NCI-H2171 treated with DMSO at 0.1 percent for 48 hours (cell line): ENCODE data around the gene FBN1.
A peak's percentile ranks its signal among the peaks of the same experiment; 100 is the strongest.

Experiments
- DNase-seq: peaks from one replicate; lab custom pipeline; 2025; lab: John Stamatoyannopoulos, UW

FBN1 gene

DNA sequence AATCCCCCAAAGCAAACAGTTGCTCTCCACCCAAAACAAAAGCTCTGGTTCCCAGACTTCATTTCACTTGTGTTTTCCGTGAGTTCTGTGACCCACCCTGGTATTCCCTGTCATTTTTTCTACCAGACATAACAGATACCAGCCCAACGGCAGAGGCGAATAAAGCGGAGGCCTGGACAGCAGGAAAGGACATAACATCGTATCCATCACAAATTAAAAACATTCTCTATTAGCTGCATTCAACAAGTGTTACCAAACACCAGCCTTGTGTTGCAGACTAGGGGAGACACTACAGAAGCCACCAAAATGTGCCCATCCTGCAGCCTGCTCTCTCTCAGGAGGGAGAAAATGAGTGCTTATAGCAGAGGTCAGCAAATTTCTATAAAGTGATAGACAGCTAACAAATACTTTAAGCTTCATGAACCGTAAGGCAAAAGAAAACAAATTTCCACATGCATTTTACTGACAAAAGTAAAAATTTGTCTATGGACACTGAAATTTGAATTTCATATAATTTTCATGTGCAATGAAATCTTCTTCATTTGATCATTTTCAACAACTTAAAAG, 7.1 kb upstream of the FBN1 start:
- no peak for DNase-seq

DNA sequence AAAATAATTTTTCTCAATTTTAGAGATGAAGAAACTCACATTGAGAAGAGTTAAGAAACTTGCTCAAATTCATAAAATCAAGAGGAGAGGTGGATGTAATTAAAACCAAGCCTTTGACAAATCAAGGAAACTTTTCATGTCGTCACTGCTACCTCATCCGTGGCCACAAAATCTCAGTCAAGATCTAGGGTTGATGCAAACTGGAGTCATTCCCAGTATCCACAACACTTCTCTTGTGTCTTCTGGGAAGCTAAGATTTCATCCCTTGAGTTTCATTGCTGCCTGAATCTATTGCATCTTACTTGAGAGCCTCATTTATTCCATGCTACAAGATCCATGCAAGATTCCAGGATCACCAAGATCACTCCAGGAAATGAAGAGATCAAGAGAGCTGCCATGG, 5.4 kb upstream of the FBN1 start:
- no peak for DNase-seq

DNA sequence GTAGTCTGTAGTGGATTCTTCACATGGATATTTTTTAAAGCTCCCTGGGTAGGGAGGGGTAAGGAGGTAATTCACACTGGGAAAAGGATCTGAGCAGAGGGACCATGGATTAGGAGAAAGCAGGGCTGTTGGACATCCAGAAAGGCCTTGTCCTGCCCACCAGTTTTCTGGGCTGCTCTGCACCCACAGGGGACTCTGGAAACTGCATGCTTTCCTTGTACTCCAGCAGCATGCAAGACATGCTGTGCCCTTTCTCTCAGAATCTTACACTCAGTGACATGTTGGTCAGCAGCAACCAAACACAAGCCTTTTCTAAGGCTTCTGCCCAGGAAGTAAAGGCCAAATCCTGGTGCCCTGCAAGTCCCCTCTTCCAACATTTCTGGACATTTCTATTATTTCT, 2.5 kb upstream of the FBN1 start:
- no peak for DNase-seq

DNA sequence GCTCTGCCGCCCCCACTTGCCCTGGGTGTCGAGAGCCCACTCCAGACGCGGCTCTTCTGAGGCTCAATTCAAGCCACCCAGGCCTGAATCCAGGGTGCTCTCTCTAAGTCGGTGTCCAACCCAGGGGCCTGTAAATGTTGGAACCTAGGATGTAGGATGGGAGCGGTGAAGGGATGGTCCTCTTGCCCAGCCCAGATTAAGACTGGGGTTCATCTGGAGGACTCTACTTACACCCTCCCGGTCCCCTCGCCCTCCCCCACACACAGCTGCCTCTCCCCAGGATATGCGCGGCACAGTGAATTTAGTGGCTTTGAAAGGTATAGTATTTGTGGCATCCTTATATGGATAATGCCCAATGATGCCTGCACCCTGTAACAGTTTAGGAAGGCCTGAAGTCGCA, 822 bp upstream of the FBN1 start:
- DNase-seq = no peak

DNA sequence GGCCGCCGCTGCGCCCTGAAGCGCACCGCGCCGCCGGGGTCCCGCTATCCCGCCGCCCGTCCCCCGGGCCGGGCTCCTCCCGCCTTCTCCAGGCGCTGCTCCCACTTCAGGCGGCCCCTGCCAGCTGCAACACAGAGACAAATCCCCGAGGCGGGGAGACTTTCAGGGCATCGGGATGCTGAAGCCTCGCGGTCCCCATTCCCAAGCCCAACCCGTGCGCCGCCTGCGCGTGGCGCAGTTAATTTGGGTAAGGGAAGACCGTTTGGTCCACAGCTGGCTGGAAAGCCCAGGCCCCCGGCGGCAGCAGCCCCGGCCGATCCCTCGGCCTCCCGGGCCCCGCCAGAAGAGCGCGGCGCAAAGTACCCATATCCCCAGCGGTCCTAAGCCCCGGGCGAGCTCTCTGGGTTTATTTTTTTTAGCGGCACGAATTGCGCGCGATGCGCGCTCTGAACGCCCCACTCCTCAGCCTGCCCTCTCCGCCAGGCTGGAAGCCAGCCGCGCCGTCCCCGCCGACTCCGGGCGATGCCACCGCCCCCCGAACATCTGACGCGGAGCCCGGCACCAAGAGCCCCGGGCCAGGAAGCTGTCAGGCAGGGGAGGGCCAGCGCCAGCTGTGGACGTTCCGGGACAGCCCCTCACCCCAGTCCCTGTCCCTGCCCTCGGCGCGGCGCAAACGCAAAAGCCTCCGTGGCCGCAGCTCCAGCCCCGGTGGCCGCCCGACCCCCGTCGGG, 517 bp downstream of the FBN1 start:
- peak; percentile 47 for DNase-seq

DNA sequence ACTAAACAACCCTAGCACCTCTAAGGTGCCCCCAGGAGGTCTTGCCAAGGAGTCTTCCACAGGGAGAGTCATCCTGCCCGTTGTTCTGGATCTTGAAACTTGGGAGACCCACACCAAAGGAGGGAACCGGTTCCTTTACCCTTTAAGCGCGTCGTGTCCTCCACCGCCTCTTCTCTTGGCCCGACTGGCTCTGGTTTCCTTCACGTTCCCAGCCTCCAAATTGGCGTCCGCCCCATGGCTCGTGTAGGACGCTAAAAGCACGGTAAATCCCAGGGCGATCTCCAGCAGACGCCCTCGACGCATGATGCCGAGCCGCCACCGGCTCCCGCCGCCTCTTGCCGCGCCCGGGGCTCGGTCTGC, 1.1 kb downstream of the FBN1 start:
- DNase-seq = no peak

DNA sequence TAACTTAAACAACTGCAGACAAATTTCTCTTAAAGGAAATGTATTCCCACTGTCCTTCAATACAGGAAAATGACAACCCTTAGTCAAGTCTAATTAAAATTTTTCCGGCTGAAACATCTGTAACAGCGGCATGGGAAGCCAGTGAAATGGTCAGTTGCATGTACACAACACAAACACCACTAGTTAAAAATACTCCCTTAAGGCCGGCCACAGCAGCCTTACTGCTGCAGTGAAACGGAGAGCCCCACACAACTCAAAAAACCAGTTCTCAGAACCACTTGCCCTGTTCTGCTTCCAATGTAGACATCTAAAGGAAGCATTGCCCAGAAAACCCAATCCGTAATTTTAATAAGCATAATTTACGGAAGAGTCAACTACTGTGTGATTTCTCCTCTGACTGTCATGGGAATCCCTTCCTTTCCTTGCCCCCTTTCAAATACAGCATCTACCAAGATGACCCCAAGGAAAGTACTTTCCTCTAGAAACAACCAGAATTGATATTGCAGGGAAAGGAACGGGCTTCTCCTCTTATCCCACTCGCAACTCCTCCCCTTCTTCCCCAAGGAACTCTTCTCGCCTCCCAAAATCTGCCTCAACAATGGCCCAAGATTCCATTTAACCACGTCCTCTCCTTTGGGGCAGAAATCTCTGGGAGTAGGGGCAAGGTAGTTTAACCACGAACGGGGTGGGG, 1.6 kb downstream of the FBN1 start:
- no peak for DNase-seq

DNA sequence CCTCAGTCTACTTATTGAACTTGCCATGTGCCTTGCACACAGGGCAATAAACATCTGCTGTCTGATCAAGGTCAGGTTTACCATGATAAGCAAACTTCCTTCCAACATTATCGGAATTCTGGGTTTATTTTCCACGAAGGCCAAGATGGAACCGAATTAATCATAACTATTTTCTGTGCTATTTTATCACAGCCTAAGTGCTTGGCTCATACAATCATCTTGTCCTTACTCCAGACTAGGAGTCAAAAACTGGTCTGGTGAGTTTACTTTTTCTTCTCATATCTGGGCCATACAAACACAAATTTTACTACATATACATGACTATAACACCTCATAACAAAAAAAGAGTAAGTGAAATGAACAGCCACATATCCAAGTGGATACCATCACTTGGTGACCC, 2.3 kb downstream of the FBN1 start:
- DNase-seq = no peak

DNA sequence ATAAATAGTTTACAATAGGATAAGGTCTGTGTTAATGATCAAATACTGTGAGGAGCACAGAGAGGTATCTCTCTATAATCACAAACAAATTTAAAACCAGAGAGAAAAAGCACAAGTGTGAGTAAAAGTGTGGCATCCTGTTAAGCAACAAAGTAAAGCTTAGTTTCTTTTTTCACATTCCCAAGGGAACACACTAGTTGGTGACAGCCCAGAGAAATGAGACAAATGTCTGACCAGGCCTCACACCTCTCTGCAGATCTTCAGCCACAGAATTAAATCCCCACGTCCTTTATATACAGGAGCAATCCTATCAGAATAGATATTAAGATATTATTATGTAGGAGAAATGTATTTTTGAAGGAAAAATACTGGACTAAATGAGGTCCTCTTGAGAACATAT, 2.7 kb downstream of the FBN1 start:
- no peak for DNase-seq

DNA sequence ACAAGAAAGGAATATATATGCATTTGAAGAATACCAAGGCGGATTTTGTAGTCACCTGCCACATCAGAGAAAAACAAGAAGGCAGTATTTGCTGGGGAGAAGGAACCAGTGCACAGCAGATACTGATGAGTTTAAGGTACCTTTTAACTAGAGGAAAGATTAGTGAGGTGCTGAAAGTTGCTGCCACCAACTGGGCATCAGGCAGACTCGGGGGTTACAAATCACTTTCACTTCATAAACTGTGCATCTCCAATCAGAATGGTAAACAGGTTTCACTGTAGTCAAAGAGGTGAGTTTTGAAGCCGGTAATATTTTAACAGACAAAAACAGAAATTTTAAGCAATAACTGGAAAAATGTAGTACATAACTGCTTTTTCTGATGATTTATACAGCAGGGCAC, 4.1 kb downstream of the FBN1 start:
- peak; percentile 22 for DNase-seq

DNA sequence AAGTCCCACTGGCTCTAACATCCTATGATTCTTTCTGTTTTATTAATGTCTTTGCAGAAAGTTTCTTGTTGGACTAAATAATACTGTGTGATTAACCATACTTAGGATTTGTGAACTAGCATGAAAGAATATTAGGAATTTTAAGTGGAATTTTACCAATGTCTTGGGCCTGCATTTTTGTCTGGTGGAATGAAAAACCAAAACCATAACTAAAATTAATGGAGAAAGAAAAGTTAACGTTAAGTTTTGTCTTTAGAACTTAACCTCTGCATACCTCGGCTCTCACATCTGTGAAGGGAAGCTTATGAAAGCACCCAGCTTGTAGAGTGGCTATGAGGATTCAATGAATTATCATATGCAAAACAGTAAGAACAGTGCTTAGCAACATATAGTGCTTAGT, 6.5 kb downstream of the FBN1 start:
- no peak for DNase-seq

DNA sequence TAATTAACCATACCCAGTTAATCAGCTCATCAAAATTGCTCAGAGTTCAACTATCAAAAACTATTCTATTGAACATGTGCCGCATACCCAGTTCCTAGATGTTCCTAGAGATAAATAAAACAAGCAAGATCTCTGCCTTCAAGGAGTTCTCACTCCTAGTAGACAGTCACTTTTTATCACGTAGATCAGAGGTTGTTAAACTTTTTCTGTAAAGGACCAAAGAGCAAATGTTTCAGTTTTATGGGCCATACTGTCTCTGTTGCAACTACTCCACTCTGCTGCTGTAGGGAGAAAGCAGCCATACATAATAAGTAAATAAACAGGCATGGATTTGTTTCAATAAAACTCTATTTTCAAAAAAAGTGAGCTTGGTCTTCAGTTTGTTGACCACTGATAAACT, 7.9 kb downstream of the FBN1 start:
- no peak for DNase-seq

DNA sequence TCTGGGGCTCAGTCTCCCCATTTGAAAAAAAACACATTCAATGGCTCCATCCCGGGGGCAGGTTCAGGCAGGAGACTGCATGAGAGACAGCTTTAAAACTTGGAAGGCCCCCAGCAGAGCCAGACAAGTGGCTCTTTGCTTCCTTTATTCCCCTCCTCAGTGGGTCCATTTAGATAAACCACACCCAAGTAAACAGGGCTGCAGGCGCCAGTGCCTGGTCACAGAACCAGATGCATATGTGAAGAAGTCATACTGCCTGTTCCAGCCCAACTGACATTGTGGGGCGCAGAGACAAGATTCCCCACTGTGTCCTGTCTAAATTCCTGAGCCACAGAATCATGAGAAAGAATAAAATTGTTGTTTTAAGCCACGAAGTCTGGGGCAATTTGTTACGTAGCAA, 9.0 kb downstream of the FBN1 start:
- DNase-seq = no peak

DNA sequence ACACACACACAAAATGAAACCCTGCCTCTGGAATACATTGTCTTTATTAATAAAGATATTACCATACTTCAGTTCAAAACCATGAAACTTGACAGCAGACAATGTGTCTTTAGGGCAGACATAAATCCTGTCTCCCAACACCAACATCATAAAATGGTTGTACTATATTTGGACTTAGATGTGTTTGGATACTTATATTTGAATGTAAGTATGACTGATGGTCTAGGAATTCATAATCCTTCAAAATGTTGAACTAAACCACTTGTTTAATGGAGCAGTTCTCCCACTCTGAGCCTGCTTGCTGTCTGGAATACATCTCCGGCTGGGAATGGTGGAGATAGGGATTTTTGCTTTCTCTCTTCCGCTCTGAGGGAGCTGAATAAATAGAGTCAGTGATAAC, 10.6 kb downstream of the FBN1 start:
- DNase-seq = no peak

DNA sequence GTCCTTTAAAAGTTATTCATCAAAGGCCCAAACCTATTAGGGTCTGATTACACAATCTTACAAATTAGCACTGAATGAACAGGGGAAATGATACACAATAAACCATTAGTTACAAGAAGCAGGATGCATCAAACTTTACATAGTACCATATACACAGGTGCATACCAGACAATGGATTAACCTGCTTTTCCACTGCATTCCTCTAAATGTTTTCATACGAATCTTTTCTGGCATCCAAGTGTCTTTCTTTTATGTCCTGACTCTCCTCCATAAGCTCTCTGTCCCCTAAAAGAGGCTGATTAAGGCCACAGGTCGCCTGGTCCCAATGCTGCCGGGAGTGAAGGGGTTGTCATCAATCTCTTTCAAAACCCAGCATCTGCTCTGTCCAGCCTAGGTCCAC, 11.4 kb downstream of the FBN1 start:
- no peak for DNase-seq

DNA sequence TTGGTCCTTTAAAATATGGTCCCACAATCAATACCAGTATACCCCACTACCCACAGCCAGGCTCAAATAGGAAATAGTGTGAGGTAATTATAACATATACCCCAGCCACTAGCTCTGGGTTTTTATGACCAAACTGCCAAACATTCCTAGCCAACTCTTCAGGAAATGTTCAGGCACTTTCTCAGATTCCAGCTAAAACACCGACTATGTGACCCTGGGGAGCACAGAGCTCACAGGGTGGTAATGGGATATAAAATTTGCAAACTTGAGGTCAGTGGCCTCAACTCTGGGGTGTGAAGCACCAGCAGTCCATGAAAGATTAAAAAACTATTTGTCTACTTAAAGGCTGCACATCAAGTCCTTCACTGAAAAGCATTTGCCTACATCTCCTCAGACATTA, 12.9 kb downstream of the FBN1 start:
- DNase-seq = no peak

DNA sequence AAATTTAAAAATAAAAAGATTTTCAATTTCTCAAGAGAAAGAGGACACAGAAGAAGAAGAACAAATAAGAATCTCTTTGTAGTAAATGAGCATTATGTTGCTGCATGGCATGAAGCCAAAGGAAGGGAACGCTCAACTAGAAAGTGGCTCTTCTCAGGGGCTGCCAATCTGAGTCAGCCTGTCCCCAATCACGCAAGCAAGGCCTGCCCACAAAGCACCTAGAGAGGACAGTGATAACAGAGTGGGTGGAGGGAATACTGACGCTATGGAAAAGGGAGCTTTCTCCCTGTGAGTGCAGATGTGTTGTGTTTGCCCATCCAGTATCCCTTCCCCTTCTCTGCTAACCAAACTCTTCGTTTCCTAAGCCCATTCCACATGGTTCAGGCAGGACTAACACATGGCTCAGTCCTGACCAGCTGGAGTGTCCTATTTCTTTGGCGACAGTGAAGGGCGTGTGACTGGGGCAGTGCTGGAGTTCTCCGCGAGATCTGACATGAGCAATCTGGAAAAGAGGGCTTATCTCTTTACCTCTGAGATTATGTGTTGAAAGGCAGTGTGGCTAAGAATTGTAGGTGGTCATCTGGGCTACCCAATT, 14.2 kb downstream of the FBN1 start:
- DNase-seq = peak; percentile 7

DNA sequence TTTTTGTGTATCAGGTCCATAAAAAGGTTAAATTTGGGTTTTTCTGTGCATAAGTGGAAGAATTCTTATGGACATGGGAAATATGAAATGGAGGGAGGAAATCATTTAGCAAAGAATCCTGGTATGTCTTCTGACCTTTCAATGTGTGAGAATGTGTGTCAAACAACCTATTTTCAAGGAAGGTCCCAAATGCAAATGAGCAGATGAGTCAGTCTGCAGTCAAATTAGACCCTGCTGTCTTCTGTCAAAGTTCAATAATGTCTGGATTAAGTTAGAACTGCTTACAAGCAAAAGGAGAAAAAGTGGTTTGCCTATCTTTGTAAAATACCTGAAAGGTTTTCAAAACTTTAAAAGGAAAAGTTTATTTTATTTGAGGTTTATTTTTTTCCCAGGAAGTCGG, 15.3 kb downstream of the FBN1 start:
- no peak for DNase-seq

DNA sequence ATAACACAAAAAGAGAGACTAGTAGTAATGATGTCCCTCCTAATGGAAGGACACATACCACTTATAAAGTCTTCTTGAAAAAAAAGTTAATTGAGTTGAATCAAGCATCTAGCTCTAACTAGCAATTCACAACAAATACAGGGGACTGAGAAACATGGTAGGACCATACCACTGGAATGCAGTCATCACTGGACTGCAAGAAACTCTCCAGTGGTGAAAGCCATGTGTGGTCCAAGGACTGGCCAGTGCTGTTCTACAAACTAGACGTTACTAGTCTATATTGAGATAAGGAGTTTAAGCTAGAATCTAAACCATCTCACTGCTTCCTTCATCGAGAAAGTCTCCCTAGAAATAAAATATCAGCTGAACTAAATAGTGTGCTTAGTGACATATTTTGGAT, 16.7 kb downstream of the FBN1 start:
- DNase-seq = no peak

DNA sequence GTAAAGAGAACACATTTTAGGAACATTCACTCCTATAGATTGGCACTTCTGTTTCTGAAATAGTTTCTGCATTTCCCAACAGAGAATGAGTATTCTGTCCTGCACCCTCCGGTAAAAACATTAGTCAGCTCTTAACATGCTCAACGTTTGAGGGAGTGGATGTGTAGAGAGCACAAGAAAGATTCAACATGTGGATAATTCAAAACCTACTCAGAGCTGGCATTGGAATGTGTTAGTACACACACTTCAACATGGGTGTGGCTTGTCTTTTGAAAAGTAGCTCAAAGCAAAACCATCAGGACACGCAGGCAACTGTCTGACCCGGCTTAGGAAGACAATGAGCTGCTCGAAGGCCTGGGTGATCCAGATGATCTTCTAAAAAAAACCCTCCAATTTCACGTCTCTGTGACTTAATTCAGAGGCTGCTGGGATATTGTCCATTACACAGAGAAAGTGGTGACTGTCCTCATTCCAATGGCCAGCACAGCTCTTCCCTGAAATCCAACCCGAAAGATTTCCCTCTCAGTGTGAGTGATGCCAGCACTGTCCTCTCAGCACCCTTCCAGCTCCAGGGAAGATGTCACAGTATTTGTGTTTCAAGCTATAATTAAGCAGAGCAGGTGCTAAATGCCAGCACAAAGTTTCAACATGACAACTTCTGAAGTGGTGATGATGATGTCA, 18.1 kb downstream of the FBN1 start:
- no peak for DNase-seq

DNA sequence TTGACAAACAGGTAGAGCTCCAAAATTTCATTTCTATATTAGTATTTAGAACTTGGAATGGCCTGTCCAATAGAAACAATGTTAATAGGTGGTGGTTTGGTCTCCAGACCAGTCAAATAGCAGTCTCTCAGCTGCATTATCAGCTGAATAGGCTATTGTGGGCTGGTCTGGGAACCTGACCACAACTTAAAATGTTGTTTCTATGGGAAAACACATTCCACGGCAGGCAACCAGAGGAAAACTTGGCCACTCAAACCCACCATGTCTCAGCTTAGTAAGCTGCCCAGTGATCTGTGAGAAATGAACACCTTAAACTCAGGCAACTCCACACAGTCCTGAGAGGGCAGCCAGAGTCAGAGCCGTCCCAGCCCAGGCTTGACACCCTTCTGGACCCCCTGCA, 20.4 kb downstream of the FBN1 start:
- no peak for DNase-seq

DNA sequence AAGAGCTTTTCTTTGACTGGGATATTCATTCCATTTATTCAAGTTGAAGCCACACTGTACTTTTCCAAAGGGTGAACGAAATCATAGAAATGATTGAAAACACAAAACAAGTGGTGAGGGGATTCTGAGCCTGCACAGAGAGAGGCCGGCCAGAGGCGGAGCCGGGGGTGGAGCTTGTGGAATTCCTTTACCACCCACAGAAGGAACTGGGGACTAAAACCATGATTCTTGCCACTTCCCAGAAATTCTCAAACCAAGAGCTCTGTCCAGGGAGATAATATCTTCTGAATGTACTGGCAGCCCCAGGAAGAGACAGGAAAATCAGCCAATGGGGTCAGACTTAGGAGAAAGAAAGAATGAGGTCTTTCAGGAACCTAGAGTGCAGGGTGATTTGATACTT, 20.8 kb downstream of the FBN1 start:
- DNase-seq = no peak

DNA sequence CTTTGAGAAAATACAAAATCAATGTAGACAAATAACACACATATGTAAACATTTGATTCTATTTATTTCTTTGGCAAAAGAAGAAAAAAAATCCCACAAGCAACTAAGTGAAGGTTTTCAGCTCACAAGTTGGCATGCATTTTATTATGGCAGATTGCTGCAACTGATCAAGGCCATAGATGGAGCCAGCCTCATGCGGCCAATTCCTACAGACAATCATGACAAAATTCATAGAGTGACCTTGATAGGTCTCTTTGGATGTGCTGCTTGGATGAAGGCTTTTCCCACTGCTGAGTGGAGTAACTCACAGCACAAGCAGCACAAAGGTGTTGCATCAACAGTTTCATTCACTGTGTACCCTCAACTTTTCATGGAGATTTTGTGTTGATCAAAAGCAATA, 22.1 kb downstream of the FBN1 start:
- DNase-seq = no peak
